ENCODE data around the gene ELF5.

ELF5 gene

DNA sequence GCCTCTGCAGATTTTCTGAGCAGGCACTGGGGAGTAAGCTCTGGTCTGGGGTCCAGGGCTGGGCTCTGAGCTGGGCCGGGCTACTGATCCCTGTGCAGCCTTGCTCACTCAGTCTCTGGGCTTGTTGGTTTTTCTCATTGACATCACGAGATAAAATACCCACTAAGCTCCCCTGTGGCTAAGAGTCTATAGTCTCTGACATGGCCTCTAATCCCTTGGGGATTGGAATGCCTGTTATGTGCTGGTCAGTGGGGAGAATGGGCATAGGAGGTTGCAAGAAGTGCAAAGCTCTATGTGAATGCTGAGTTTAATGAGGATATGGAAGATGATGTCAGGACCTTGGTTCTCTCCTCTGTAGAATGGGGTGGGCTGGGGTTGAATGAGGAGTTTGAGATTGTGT is 23.3 kb downstream of the ELF5 start:
- no peak for DNase-seq

DNA sequence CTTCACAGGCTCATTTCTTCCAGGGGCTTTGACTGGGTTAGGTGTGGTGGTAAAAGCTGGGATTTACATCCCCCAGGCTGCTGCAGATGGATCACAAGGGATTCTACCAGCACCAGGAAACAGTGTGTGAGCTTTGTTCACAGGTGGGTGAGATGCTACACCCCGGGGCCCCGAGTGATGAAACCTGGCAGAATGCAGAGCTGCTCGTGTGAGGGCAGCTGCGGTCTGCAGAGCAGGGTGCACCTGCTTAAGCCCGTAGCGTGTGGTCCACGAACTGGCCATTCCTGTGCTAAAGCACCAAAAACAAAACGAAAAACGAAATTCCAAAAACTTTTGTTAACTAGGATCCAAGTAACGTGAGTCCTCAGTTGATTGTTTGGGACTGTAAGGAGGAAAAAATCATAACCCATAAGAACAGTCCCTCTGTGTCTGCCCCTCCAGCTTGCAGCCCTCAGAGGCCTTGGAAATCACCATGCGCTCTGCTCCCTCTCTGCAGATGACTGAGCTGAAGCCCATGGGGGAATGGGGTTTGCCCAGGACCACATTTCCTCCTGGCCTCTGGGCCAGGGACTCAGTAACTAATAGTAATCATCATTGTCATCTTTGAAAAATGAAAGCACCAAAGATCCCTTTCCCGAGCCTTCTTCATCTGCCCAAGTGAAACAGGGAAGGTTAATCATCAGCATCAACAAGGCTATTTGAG is 24.6 kb downstream of the ELF5 start:
- no peak for DNase-seq

DNA sequence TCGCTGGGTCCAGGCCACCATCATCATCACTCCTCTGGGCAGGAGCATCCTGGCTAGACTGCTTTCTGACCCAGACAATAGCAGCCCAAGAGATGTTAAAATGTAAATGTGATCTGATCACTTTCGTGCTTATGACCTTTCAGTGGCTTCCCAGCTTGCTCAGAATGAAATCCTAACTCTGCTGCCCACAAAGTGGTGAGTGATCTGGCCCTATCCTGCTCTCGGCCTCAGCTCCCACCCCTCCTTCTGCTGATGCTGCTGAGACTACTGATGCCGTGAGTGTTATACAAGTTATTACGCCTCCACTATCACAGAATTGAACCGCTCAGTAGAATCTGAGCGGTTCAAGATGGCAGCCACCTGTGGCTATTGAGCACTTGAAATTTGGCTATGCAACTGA is 26.2 kb downstream of the ELF5 start:
- DNase-seq = no peak

DNA sequence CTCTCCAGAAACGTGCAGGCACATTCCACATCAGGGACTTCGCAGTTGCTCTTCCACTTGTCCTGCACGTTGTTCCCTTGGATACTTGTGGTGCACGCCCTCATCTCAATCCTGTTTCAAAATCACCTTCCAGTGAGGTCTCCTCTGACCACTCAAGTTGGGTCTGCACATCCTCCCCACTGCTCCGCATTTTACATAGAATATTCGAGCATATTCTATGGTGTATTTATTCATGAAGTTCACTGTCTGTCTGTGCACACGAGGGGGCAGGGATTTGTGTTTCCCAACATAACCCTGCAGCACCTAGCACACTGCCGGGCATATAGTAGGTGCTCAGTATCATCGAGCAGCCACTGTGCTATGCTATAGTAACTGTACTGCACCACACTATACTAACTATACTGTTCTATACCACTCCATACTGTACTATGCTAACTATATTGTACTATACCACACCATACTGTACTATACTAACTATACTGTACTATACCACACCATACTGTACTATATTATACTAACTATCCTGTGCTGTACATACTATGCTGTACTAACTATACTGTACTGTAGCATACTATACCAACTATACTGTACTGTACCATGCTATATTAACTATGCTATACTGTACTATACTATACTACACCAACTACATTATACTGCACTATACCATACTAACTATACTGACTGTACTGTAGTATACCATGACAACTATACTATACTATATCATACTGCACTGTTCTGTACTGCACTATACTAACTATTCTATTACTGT is 30.3 kb downstream of the ELF5 start:
- no peak for DNase-seq

DNA sequence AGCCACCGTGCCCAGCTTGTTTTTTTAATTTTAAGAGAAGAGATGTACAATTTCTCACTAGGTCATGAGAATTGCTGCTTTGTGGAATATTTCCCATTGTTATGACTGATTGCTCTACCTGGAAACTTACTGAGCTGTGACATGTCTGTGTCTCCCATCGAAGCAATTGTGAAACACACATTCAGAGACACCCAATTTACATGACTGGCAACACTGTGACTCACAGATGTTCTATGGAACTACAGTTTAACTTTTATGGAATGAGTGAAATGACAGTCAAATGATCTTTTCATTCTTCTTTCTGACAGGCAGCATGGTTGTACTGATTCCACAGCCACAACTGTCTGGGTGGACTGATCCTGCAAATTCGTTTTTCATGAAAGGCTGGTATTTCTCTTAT is 32.3 kb downstream of the ELF5 start:
- no peak for DNase-seq

DNA sequence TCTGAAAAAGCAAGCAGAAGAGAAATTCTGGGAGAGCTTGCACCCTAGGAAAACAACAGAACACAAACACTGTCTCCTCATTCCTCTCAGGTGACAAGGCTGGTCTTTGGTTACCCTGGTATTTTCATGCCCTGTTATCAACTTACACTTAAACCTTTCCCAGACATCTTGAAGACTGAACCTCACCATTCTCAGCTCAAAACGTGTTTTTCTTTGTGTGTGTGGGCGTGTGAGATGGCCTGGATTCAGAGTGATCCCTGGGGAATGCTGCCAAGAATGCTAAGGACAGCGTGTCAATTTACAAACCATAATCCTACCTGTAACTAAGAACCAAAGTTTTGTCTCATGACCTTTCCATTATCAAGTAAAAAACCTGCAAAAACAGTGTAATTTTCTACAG is 33.3 kb downstream of the ELF5 start:
- no peak for DNase-seq

DNA sequence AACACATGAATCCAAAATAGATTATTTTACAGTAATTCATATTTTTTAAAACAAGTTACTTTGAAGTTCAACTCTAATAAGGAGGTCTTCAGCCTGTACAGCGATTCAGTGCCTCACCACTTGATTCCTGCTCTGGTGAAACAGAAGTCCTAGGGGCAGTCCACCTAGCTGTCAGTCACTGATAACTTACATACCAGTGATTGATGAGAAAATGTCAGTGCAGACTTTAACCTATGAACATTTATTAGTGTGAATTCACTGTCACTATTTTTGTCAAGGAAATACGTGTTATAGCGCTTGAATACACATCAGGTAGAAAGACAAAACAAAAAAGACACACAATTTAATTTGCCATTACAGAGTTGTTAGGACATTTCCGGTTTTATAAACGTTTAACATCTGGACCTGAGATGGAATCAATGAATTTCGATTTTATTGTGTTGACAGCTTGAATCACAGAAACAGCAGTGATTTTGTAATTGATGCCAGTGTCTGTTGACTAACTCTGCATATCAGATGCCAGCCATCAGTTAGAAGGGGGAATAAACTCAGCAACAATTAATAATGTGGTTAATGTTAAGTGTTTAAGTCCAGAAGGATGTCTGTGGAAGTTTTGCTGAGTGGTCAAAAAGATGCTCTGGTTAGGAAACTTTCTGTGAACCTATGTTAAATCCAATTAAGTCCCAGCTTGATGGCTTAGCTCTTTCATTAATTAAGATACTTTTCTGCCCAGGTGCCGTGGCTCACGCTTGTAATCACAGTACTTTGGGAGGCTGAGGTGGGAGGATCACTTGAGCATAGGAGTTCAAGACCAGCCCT is 34.5 kb downstream of the ELF5 start:
- no peak for DNase-seq

DNA sequence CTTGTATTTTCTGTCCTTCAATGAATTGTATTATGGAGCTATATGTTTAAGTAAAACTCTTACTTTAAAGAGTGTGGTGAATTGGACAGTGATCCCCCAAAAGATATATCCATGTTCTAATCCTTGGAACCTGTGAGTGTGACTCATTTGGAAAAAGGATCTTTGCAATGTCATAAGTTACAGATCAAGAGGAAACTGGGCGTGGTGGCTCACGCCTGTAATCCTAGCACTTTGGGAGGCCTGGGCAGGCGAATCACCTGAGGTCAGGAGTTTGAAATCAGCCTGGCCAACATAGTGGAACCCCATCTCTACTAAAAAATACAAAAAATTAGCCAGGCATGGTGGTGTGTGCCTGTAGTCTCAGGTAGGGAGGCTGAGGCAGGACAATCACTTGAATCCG is 36.7 kb downstream of the ELF5 start:
- no peak for DNase-seq

DNA sequence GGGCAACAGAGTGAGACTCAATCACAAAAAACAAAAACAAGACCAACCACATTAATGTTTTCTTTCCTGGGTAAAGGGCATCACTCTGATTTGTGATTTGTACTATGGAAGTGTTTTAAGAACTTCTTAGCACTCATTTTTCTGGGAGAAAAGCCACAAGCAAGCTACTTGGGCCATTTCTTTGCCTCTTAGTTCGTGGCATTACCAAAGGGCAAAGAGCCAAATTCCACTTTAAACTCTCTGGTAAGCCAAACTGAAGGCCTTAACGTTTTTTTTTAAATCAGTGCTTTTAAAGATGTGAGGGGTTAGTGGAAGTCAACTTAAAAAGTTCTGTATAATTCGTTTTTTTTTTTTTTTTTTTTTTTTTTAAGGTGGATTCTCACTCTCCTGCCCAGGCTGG is 37.9 kb downstream of the ELF5 start:
- DNase-seq = no peak

DNA sequence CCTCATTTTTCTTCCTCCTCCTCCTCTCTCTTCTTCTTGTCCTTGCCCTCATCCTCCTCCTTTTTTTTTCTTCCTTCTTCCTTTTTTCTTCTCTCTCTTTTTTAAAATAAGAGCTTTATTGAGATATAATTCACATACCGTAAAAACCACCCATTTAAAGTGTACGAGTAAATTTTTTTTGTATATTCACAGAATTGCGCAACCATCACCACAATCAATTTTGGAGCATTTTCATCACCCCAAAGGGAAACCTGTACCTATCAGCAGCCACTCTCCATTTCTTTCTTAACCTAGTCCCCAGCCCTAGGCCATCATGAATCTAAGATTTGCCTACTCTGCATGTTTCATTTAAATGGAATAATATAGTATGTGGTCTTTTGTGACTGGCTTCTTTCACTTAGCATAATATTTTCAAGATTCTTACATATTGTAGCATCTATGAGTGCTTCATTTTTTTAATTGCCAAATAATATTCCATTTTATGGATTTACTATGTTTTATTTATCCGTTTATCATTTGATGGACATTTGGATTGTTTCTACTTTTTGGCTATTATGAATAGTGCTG is 39.9 kb downstream of the ELF5 start:
- no peak for DNase-seq

DNA sequence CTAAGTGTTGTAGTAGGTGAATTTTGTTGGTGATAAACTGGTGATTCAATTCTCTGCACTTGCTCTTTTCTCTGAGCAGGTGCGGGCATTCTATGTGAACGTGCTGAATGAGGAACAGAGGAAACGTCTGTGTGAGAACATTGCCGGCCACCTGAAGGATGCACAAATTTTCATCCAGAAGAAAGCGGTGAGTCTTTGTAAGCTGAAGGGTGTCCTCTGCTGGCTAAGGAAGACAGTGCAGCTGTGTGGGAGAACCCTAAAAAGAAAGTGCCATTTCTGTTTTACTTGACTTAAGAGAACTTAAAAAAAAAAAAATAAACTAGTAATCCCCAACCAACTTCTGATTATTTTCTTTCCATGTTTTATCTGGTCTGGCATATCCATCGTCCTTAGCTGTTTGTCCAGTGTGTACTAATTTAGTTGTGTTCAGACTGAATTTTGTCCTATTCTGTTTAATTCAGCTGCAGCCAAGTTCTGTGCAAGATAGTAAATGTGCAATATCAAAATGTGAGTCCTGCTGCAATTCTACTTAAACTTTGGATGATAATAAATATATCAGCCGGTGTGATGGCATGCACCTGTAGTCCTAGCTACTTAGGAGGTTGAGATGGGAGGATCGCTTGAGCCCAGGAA is 45.3 kb downstream of the ELF5 start:
- peak; percentile 53 for DNase-seq

DNA sequence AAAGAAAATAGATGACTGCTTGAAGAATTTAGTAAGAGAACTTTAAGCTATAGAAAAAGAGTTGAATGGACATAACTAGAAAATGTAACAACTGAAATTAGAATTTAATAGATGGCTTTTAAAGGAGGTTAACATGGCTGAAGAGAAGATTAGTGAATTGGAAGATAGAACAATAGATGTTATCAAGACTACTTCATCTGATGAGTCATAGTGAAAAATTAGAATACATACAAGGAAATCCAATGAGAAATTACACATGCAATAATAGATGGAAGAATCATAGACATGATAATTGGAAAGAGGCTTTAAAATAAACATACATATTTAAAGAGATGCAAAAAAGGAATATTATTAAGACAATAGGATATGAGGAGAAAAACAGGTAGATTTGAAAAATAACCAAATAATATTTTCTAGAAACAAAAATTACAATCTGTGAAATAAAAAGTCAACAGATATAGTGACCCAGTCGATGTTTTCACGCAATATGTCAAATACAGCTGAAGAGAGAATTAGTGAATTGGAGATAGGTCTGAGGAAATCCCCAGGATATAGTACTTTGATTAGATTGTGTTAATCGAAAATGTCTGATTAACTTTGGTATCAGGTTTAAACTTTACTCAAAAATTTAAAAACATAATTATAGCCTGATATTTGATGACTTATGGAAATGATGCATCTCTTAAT is 46.6 kb downstream of the ELF5 start:
- no peak for DNase-seq

DNA sequence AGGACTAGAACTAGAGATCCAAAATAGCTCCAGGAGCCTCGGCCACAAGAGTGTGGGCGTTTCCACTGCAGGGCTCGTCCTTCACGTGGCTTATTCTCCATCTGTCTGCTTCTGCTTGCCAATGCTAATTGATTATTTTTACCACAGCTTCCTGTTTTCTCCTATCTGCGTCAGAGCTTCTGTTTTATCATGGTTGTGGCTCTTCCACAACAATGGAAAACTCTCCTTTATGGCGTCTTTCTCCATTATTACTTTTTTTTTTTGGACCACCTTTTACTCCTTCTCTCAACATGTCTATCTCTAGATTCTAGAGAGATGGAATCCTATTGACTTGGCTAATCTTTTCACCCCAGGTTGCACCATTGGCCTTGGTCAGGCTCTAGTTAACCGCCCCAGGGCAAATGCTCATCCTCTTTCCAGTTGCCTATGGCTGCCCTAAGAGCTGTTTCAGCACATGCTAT is 49.0 kb downstream of the ELF5 start:
- no peak for DNase-seq

DNA sequence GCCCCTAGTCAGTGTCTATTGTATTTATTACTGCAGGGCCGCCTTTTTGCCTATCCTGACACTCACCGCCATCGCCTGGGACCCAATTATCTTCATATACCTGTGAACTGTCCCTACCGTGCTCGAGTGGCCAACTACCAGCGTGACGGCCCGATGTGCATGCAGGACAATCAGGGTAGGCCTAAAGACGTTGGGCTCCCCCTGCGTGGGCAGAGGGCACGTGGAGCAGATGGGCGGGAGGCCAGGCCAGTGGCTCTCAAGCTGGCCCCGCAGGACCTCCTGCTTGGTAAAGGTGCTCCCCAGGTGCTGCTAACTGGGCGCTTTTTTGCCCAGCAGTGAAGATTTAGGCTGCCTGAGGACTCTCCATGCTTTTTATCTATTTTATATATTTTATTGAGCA is 52.4 kb downstream of the ELF5 start:
- no peak for DNase-seq

DNA sequence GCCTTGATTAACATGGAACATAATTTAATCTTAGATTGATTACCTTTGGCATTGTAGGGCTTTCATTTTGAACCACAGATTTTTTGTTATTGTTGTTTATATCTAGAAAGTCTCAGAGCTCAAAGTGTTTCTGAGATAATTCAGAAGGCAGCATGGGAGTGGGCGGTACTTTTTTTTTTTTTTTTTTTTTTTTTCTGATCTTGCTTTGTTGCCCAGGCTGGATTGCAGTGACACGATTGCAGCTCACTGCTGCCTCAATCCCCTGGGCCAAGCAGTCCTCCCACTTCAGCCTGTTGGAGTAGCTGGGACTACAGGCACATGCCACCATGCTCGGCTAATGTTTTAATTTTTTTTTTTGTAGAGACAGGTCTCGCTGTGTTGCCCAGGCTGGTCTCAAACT is 53.3 kb downstream of the ELF5 start:
- DNase-seq = no peak

DNA sequence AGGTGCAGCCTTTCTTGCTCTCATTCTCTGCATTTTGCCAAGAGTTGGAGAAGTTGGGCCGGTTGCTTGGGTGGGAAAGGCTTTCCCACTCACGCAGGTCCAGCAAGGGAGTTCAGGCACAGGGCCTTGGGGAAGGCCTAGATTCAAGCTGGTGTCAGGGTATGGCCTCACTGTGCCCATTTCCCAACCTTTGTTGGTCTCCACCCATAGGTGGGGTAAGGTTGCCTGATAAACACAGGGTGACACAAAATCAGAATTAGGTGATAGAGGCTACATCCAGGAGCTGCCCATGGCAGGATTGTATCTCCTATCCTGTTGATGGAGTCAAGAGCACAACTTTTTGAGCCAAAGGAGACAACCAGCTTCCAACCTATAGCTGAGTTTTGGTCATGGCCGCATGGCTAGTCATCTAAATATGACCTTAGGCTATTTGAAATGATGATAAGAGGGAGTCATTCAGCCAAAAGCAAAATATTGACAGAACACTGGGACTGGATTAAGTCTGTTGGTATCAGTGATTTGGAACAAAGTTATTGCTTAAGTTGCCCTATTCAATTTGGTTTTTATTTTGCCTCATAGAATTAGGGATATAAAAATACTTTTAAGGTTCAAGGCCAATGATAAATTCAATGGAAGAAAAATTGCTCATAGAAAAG is 54.0 kb downstream of the ELF5 start:
- DNase-seq = no peak

DNA sequence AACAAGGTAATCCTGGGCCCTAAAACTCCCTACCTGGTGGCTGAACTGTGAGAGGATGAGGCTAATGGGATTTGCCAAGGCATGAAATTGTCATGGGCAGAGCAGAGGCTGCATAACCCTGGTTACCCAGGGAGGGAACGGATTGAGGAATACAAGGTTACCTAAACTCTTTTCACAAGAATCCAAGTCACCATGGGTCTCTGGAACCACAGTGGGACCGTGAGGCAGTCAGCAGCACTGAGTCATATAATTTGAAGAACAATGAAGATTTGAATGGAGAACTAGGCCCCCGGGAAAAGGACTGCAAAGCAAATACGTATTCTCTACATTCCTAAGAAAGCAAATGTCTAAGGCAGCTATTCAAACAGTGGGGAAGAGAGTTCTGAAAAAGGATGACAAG is 55.1 kb downstream of the ELF5 start:
- no peak for DNase-seq

DNA sequence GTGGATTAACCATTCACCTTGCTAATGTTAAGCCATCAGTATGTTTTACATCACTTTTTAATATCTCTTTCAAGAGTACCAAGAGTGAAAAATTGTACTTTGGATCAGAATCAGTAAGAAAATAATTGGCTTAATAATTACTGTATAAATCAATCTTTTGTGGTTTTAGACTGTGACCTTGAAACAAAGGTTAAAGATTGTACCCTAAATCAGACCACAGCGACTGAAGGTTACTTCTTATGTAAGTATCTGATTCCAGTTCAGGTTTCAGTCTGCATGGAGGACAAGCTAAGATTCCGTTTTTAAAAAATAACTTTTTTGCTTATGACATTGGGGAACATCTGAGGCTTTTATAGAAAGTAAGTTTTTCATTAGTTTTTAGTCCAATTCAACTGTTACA is 56.0 kb downstream of the ELF5 start:
- DNase-seq = no peak

DNA sequence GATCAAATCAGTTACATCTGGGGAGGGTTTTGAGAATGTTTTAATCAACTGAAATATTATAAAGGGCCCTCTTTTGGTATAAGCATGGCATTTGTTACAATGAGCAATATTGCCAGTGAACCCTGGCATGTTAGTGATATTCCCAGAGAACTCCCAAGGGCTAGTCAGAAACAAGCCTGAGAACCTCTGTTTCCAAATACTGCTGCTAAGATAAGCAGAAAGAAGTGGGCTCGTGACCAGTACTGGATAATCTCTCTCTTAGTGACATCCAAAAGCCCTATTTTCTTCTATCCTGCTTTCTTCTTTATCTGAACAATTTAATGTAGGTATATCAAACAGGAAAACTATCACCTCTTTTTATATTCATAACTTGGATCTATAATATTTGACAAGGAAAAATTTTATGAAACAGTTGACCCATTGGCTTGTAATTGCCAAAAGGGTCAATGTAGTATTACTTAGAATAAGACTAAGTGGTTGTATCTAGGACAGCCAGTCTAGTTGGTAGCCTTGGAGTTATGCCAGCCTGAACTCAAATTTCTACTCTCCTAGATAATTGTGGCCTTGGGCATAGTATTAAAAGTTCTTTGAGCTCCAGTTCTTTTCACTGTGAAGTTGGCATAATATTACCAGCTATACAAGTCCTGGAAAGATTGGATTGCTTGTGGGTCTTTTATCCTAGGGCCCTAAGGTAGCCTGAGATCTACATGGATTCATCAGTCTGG is 59.1 kb downstream of the ELF5 start:
- DNase-seq = no peak

DNA sequence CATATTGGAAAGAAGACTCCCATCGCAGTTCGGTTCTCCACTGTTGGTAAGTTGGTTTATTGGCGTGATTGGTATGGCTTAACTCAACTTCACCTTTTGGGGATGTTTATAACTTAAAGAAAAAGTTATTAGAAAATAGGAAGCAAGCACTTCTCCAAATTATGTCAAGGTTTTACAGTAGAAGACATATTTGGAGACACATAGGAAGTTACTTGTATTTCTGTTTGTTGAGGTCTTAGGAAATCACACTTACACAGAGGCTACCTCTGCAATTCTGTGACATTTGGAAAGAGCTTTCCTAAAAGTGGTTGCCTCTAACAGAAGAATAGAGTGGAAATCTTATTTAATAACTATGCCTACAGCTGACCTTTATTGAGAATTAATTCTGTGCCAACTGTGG is 62.5 kb downstream of the ELF5 start:
- no peak for DNase-seq

DNA sequence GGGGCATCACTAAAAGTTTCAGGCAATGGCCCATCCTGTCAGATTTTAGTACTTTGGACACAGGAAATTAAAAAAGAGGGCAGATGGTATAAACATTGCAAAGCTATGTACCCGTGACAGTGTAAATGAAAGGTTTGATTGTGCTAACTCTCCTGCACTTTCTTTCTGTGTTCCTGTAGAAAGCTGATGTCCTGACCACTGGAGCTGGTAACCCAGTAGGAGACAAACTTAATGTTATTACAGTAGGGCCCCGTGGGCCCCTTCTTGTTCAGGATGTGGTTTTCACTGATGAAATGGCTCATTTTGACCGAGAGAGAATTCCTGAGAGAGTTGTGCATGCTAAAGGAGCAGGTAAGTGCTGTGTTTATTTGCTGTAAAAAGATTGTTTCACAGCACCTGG is 64.6 kb downstream of the ELF5 start:
- no peak for DNase-seq
